Measurements from ENCODE around the gene MYH11.

- TF ChIP-seq ZNF207 (IDR thresholded peaks at IDR 0.05; ENCODE audit: borderline replicate concordance) (no peak), GABPA (IDR thresholded peaks at IDR 0.05; ENCODE audit: low read depth) (no peak), SP1 (IDR thresholded peaks at IDR 0.05; ENCODE audit: low read depth, low read length) (no peak), ZNF274 (IDR thresholded peaks at IDR 0.05; ENCODE audit: insufficient read depth, insufficient read length) (no peak), POLR2AphosphoS5 (IDR thresholded peaks at IDR 0.05; ENCODE audit: low read length) (no peak)
- TF ChIP-seq, protein P1, sequence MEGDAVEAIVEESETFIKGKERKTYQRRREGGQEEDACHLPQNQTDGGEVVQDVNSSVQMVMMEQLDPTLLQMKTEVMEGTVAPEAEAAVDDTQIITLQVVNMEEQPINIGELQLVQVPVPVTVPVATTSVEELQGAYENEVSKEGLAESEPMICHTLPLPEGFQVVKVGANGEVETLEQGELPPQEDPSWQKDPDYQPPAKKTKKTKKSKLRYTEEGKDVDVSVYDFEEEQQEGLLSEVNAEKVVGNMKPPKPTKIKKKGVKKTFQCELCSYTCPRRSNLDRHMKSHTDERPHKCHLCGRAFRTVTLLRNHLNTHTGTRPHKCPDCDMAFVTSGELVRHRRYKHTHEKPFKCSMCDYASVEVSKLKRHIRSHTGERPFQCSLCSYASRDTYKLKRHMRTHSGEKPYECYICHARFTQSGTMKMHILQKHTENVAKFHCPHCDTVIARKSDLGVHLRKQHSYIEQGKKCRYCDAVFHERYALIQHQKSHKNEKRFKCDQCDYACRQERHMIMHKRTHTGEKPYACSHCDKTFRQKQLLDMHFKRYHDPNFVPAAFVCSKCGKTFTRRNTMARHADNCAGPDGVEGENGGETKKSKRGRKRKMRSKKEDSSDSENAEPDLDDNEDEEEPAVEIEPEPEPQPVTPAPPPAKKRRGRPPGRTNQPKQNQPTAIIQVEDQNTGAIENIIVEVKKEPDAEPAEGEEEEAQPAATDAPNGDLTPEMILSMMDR (IDR thresholded peaks at IDR 0.05 in 2 of 3, conservative IDR thresholded peaks at IDR 0.05 in 1 of 3; ENCODE audit: control insufficient read depth in 2 of 3, extremely low read depth in 1 of 3, insufficient read depth in 1 of 3, low read depth in 3 of 3, low read length in 3 of 3): peak; percentile 42 to 58 (median 51)
Observed at GRCh38 chr16:15682105-15682570, 174.7 kb downstream of the MYH11 start.
